ENCODE results near the gene JARID2. TPM values are rescaled to one million over a fixed set of nuclear protein-coding genes. Genes with fewer than 3 reads are reported as not detected.

The JARID2 gene
- total RNA-seq, 2 experiments from 2014 or later, result 25.4 to 25.5 TPM

DNA sequence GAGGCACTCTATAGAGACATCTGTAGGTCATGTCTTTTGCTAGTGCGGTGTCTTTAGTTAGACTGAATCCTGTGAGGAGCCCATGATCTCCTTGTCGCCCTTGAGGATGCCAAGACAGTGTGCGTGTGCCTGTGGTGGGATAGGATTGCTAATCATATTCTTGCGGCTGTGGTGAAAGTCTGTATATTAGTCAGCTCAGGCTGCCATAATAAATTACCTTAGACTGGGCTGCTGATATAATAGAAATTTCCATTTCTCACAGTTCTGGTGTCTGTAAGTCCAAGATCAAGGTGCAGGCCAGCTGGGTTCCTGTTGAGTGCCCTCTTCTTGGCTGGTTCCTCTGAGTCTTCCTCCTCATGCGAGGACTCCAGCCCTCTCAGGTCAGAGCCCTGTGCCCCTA is 141.2 kb downstream of the JARID2 start:
- intact Hi-C loops (cut with micrococcal nuclease), result no loop called here

DNA sequence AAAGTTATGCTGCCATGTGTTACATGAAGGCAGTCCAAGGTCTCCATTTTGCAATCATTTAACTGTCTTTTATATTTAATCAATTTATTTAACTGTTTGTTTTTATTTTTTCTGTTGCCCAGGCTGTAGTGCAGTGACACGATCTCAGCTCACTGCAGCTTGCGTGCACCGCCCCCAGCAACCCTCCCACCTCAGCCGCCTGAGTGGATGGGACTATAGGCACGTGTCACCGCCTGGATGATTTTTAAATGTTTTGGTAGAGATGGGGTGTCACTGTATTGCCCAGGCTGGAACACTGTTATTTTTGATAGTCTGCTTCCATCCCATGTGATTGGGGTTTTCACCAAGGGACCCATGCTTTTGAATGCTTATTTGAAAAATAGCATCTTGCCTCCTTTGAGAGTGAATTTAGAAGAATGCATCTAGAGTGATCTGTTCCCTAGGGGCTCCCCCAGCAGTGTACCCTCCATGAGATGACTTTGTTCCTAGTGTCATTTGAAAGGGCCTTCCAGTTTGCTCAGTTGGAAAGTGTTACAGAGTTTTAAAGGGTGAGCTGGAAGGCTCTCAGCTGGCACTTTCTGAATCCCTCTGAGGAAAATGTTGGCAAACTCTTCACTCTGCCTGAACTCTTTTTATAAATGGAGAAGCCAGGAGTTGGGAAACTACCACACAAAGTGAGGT is 143.4 kb downstream of the JARID2 start:
- intact Hi-C loops (cut with micrococcal nuclease), result no loop called here
- ChIA-PET CTCF (interaction anchor here (0.7 to 3.3 kb wide), 21 partner anchors 10 to 1178 kb away, joined by 3 to 28 read pairs (median 5); no protein-coding TSS in a partner anchor), POLR2A (interaction anchor here (1.4 kb wide), 1 partner anchor 34 kb away, joined by 3 read pairs; no protein-coding TSS in a partner anchor)
- TF ChIP-seq, protein P1, sequence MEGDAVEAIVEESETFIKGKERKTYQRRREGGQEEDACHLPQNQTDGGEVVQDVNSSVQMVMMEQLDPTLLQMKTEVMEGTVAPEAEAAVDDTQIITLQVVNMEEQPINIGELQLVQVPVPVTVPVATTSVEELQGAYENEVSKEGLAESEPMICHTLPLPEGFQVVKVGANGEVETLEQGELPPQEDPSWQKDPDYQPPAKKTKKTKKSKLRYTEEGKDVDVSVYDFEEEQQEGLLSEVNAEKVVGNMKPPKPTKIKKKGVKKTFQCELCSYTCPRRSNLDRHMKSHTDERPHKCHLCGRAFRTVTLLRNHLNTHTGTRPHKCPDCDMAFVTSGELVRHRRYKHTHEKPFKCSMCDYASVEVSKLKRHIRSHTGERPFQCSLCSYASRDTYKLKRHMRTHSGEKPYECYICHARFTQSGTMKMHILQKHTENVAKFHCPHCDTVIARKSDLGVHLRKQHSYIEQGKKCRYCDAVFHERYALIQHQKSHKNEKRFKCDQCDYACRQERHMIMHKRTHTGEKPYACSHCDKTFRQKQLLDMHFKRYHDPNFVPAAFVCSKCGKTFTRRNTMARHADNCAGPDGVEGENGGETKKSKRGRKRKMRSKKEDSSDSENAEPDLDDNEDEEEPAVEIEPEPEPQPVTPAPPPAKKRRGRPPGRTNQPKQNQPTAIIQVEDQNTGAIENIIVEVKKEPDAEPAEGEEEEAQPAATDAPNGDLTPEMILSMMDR (IDR thresholded peaks at IDR 0.05), result no peak
- Mint-ChIP-seq H3K4me1 (ENCODE audit: low read depth) (peaks cover 75% of the 10 kb centered on the region), H3K36me3 (ENCODE audit: low read depth) (peaks cover 15% of the 10 kb centered on the region), H3K27ac (peak overlapping the region; percentile 65), H3K9me3 (no peaks in the 10 kb centered on the region), H3K4me3 (peak overlapping the region; percentile 22), H3K27me3 (no peaks in the 10 kb centered on the region)
- peak; percentile 52 for ATAC-seq
- DNase-seq, result peak; percentile 47

More for the DNA sequence above, 141.2 kb downstream of the JARID2 start:
- Mint-ChIP-seq H3K27me3 (no peaks in the 10 kb centered on the region), H3K4me3 (no peak overlapping the region), H3K27ac (peak overlapping the region; percentile 60), H3K36me3 (ENCODE audit: low read depth) (peaks cover 2% of the 10 kb centered on the region), H3K4me1 (ENCODE audit: low read depth) (peaks cover 72% of the 10 kb centered on the region), H3K9me3 (no peaks in the 10 kb centered on the region)
- CTCF ChIA-PET, result interaction anchor here (0.5 to 2.6 kb wide), 8 partner anchors 13 to 1396 kb away, joined by 3 to 9 read pairs (median 5); no protein-coding TSS in a partner anchor
- TF ChIP-seq, protein P1 (IDR thresholded peaks at IDR 0.05), result no peak
- DNase-seq (peak; percentile 56), ATAC-seq (peak; percentile 58)
- POLR2A ChIA-PET, result interaction anchor here (0.6 to 0.9 kb wide), 3 partner anchors 28 to 138 kb away, joined by 3 read pairs; no protein-coding TSS in a partner anchor

DNA sequence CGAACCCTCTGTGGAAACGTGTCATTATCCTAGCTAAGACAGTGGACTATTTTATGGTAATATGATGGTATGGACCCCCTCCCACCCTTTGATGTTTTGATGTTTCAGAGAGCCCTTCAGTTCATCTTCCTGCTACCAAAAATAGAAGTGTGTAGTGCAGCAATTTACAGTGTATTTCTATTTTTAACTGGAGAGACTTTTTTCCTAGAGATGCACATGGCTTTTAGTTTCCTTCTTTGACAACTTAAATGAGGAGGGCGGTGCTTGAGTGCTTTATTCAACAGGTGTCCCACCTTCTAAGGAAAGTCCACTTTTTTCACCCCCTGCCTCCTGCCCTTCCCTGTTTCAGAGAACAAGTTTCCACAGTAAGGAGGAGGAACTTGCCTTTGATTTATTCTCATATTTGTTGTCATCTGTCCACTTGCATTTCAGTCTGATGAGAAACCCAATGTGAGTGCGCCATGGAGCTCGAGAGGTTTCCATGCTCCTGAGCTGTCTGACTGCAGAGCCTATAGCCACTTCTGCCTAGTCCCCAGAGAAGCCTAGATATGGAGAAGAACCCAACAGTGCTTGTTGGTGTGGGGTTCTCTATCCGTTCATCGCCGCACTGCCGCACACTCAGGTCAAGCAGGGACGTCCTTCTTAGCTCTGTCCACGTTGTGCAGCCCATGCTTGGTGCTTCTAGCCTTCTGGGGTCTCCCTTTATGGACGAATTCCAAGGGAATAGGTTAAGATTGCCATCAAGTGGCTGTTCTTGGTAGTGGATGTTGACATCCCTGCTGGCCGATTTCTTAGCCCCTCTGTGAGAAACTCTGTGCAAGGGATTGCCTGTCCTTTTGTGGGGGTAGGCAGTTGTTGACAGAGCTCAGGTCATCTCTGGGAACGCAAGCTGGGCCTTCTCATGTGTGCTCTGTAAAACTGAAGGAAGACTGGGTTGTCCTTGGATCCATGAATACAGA is 144.2 kb downstream of the JARID2 start:
- TF ChIP-seq, protein P1 (IDR thresholded peaks at IDR 0.05), result peak; percentile 54
- Mint-ChIP-seq H3K4me1 (ENCODE audit: low read depth) (peaks cover 74% of the 10 kb centered on the region), H3K36me3 (ENCODE audit: low read depth) (peaks cover 18% of the 10 kb centered on the region), H3K9me3 (no peaks in the 10 kb centered on the region), H3K27me3 (no peaks in the 10 kb centered on the region), H3K4me3 (peak overlapping the region; percentile 22), H3K27ac (peak overlapping the region; percentile 65)
- ATAC-seq (peak; percentile 27), DNase-seq (peak; percentile 44)
- ChIA-PET POLR2A (interaction anchor here (0.6 to 1.4 kb wide), 4 partner anchors 14 to 38 kb away, joined by 3 read pairs; no protein-coding TSS in a partner anchor), CTCF (interaction anchor here (0.6 to 3.3 kb wide), 25 partner anchors 10 to 151 kb away, joined by 3 to 28 read pairs (median 4); no protein-coding TSS in a partner anchor)
- intact Hi-C loops (cut with micrococcal nuclease), result loop anchor here (10.0 kb wide), 1 partner anchor 135 kb away; no protein-coding TSS in a partner anchor

DNA sequence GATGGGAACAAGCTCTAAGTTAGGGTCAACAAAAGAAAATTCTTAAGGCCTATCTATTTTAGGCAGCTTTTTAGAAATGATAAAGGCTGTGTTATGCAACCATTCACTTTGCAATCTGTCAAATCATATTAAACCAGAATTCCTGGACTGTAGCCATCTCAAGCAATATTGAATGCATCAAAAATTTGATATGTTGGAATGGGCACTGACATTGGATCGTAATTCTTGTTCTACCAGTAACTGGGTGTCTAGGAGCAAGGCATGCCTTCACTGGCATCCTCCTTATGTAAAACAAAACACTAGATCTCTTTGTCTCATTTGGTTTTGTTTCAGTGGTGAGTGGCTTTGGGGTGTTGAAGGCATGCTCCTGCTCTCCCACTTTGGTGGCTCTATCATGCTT is 145.6 kb downstream of the JARID2 start:
- TF ChIP-seq, protein P1 (IDR thresholded peaks at IDR 0.05), result no peak
- Mint-ChIP-seq H3K4me1 (ENCODE audit: low read depth) (peaks cover 66% of the 10 kb centered on the region), H3K36me3 (ENCODE audit: low read depth) (peaks cover 18% of the 10 kb centered on the region), H3K27ac (peak overlapping the region; percentile 9), H3K4me3 (no peak overlapping the region), H3K9me3 (no peaks in the 10 kb centered on the region), H3K27me3 (no peaks in the 10 kb centered on the region)
- ATAC-seq (no peak), DNase-seq (no peak)
- ChIA-PET POLR2A (no interaction called here), CTCF (interaction anchor here (1.3 to 3.3 kb wide), 6 partner anchors 9 to 101 kb away, joined by 3 to 28 read pairs (median 8); no protein-coding TSS in a partner anchor)
- intact Hi-C loops (cut with micrococcal nuclease), result loop anchor here (10.0 kb wide), 1 partner anchor 137 kb away; no protein-coding TSS in a partner anchor
